Measurements from ENCODE around the gene OR2T11.
"Not testable (repeated sequence)": the region's sequence is repeated elsewhere in the genome, so short reads cannot be mapped to it uniquely, and the experiment has no call there.

DNA sequence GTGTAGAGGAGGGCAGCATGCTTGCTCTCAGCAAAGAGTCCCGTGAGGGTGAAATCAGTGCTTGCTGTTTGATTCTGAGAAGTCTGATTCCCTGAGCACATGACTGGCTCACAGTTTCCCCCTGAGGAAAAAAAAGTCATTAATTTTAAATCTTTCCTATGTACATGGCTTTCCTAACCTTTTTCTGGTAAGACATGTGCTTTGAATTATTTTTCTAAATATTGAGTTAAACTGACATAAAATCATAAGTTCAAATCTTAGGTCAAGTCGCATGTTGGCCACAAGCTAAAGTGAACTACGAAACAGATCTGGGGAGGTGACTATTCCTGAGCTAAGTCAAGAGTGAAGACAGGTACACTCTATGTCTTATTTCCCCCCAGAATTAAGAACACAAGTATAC is 60.2 kb downstream of the OR2T11 start, which contains the start of gene OR2T34:
- TF ChIP-seq, protein P1, sequence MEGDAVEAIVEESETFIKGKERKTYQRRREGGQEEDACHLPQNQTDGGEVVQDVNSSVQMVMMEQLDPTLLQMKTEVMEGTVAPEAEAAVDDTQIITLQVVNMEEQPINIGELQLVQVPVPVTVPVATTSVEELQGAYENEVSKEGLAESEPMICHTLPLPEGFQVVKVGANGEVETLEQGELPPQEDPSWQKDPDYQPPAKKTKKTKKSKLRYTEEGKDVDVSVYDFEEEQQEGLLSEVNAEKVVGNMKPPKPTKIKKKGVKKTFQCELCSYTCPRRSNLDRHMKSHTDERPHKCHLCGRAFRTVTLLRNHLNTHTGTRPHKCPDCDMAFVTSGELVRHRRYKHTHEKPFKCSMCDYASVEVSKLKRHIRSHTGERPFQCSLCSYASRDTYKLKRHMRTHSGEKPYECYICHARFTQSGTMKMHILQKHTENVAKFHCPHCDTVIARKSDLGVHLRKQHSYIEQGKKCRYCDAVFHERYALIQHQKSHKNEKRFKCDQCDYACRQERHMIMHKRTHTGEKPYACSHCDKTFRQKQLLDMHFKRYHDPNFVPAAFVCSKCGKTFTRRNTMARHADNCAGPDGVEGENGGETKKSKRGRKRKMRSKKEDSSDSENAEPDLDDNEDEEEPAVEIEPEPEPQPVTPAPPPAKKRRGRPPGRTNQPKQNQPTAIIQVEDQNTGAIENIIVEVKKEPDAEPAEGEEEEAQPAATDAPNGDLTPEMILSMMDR (IDR thresholded peaks at IDR 0.05) = not testable (repeated sequence)
- TF ChIP-seq POLR2A (IDR thresholded peaks at IDR 0.05) = not testable (repeated sequence)

Measured in body of pancreas (tissue), 4 donors.